GM10248 (cell line): ENCODE measurements around the gene WDFY4.
A peak's percentile ranks its signal among the peaks of the same experiment; 100 is the strongest.

Experiments used
- CTCF ChIA-PET: fragments of 300-600 bp; sonication (Branson Sonifier 250); formaldehyde crosslinking; extraction: SDS; loops from one replicate; lab custom pipeline; 2021; ENCODE audit warnings: antibody characterized with exemption; lab: Yijun Ruan, JAX
- POLR2A ChIA-PET: fragments of 350-650 bp; sonication (Branson Sonifier 250); formaldehyde crosslinking; extraction: SDS; loops from one replicate; lab custom pipeline; 2020; ENCODE audit warnings: antibody characterized with exemption; lab: Yijun Ruan, JAX
- DNase-seq: peaks from one replicate; pipeline ENCODE4 v3.0.0; 2012; ENCODE audit errors: extremely low spot score
- CTCF ChIP-seq: IDR thresholded peaks from 2 replicates; pipeline ENCODE4 v1.5.1; 2012; ENCODE audit warnings: mild to moderate bottlenecking, low read depth; ENCODE audit errors: extremely low read depth, missing control alignments, control extremely low read depth

WDFY4 gene

GRCh38 chr10:48845512-48845911 is 160.8 kb downstream of the WDFY4 start:
- POLR2A ChIA-PET: no interaction called here
- no peak for TF ChIP-seq CTCF
- CTCF ChIA-PET: interaction anchor here (1.1 kb wide), 1 partner anchor 13 kb away, joined by 4 read pairs; no protein-coding TSS in a partner anchor
- DNase-seq: no peak

- DNase-seq: no peak
- POLR2A ChIA-PET: no interaction called here
- TF ChIP-seq CTCF: no peak
- CTCF ChIA-PET: no interaction called here
These were observed 163.0 kb downstream of the WDFY4 start for GRCh38 chr10:48847691-48848090.

- ChIA-PET CTCF (interaction anchor here (1.3 kb wide), 1 partner anchor 10 kb away, joined by 5 read pairs; no protein-coding TSS in a partner anchor), POLR2A (no interaction called here)
- TF ChIP-seq CTCF: no peak
- DNase-seq: no peak
These were observed 172.2 kb downstream of the WDFY4 start for GRCh38 chr10:48856855-48857254.

- POLR2A ChIA-PET: no interaction called here
- CTCF ChIA-PET: interaction anchor here (1.0 to 1.6 kb wide), 4 partner anchors 8 to 319 kb away, joined by 3 read pairs; no protein-coding TSS in a partner anchor
- TF ChIP-seq CTCF: no peak
- no peak for DNase-seq
These were observed 187.6 kb downstream of the WDFY4 start for GRCh38 chr10:48872234-48872633.

- ChIA-PET CTCF (no interaction called here), POLR2A (no interaction called here)
- no peak for TF ChIP-seq CTCF
- no peak for DNase-seq
These were observed 193.4 kb downstream of the WDFY4 start for GRCh38 chr10:48878091-48878490.

- DNase-seq: peak; percentile 4
- CTCF ChIA-PET: no interaction called here
- POLR2A ChIA-PET: no interaction called here
- no peak for TF ChIP-seq CTCF
These were observed 194.8 kb downstream of the WDFY4 start for GRCh38 chr10:48879451-48879850.
